MV-4-11 (cell line): ENCODE data around the gene RTP5.
"Not testable (repeated sequence)": the region's sequence is repeated elsewhere in the genome, so short reads cannot be mapped to it uniquely, and the experiment has no call there.

Experiments used
- DNase-seq: peaks from one replicate; lab custom pipeline; 2025; lab: John Stamatoyannopoulos, UW

The RTP5 gene

GRCh38 chr2:241902357-241902991 lies 32.9 kb downstream of the RTP5 start:
- no peak for DNase-seq

GRCh38 chr2:241903121-241904010 lies 33.8 kb downstream of the RTP5 start:
- no peak for DNase-seq

GRCh38 chr2:241904011-241904718 lies 34.6 kb downstream of the RTP5 start:
- no peak for DNase-seq

GRCh38 chr2:241904791-241905710 lies 35.5 kb downstream of the RTP5 start:
- DNase-seq = no peak

GRCh38 chr2:241905716-241906377 lies 36.3 kb downstream of the RTP5 start:
- DNase-seq = no peak

- DNase-seq = not testable (repeated sequence)
Measured at GRCh38 chr2:241906378-241906770, 36.8 kb downstream of the RTP5 start.

- no peak for DNase-seq
Measured at GRCh38 chr2:241906826-241907570, 37.5 kb downstream of the RTP5 start.

- not testable (repeated sequence) for DNase-seq
Measured at GRCh38 chr2:241907831-241908230, 38.3 kb downstream of the RTP5 start.

- no peak for DNase-seq
Measured at GRCh38 chr2:241908686-241909420, 39.3 kb downstream of the RTP5 start.

- DNase-seq = no peak
Measured at GRCh38 chr2:241909769-241910168, 40.2 kb downstream of the RTP5 start.

- no peak for DNase-seq
Measured at GRCh38 chr2:241910604-241911520, 41.3 kb downstream of the RTP5 start.

- DNase-seq = no peak
Measured at GRCh38 chr2:241911551-241911950, 42.0 kb downstream of the RTP5 start.

- DNase-seq = no peak
Measured at GRCh38 chr2:241912021-241912555, 42.6 kb downstream of the RTP5 start.

- DNase-seq = no peak
Measured at GRCh38 chr2:241913703-241914102, 44.2 kb downstream of the RTP5 start.

- no peak for DNase-seq
Measured at GRCh38 chr2:241914542-241914941, 45.0 kb downstream of the RTP5 start.

- DNase-seq = not testable (repeated sequence)
Measured at GRCh38 chr2:241921631-241922030, 52.1 kb downstream of the RTP5 start.

- no peak for DNase-seq
Measured at GRCh38 chr2:241922411-241922810, 52.9 kb downstream of the RTP5 start.
